ENCODE measurements around the gene USF3.

- TF ChIP-seq POLR2A (IDR thresholded peaks at IDR 0.05) (no peak), CTCF (IDR thresholded peaks at IDR 0.05) (no peak), EP300 (IDR thresholded peaks at IDR 0.05) (no peak)
Measured at GRCh38 chr3:113685956-113686721, 10.3 kb downstream of the USF3 start.
